Ishikawa (cell line): ENCODE data around the gene PRR12.

Experiments used
- CEBPB ChIP-seq: IDR thresholded peaks from 2 replicates; pipeline ENCODE4 v1.6.1; 2012
- CREB1 ChIP-seq: IDR thresholded peaks from 2 replicates; pipeline ENCODE4 v1.6.1; 2012; ENCODE audit warnings: low read depth
- EGR1 ChIP-seq: IDR thresholded peaks from 2 replicates; pipeline ENCODE4 v1.6.1; 2012
- EP300 ChIP-seq: IDR thresholded peaks from 2 replicates; pipeline ENCODE4 v1.6.1; 2012; ENCODE audit warnings: borderline replicate concordance
- FOXM1 ChIP-seq: IDR thresholded peaks from 2 replicates; pipeline ENCODE4 v1.6.1; 2012; ENCODE audit warnings: low read depth, borderline replicate concordance
- MAX ChIP-seq: IDR thresholded peaks from 2 replicates; pipeline ENCODE4 v1.6.1; 2012
- NFIC ChIP-seq: IDR thresholded peaks from 2 replicates; pipeline ENCODE4 v1.6.1; 2012
- RAD21 ChIP-seq: IDR thresholded peaks from 2 replicates; pipeline ENCODE4 v1.6.1; 2012; ENCODE audit warnings: low read depth
- REST ChIP-seq: IDR thresholded peaks from 2 replicates; pipeline ENCODE4 v1.6.1; 2012; ENCODE audit warnings: low read depth, mild to moderate bottlenecking
- TAF1 ChIP-seq: IDR thresholded peaks from 2 replicates; pipeline ENCODE4 v1.6.1; 2012; ENCODE audit warnings: low read depth, mild to moderate bottlenecking
- TCF12 ChIP-seq: IDR thresholded peaks from 2 replicates; pipeline ENCODE4 v1.6.1; 2012; ENCODE audit warnings: low read depth
- TEAD4 ChIP-seq: IDR thresholded peaks from 2 replicates; pipeline ENCODE4 v1.6.1; 2012
- USF1 ChIP-seq: IDR thresholded peaks from 2 replicates; pipeline ENCODE4 v1.6.1; 2012
- YY1 ChIP-seq: IDR thresholded peaks from 2 replicates; pipeline ENCODE4 v1.6.1; 2012; ENCODE audit warnings: low read depth
- ZBTB7A ChIP-seq: IDR thresholded peaks from 2 replicates; pipeline ENCODE4 v1.6.1; 2012; ENCODE audit warnings: low read depth

PRR12 gene

GRCh38 chr19:49658566-49659442, 67.8 kb downstream of the PRR12 start:
- TF ChIP-seq TEAD4 (no peak), RAD21 (no peak), TAF1 (no peak), NFIC (no peak), TCF12 (no peak), CREB1 (no peak), EGR1 (no peak), FOXM1 (no peak), EP300 (no peak)

GRCh38 chr19:49660338-49660961, 69.5 kb downstream of the PRR12 start:
- TF ChIP-seq YY1 (no peak), EP300 (no peak), CEBPB (no peak), RAD21 (no peak), NFIC (no peak), TCF12 (no peak), ZBTB7A (no peak), EGR1 (no peak), CREB1 (no peak), MAX (no peak)

- no peak for TF ChIP-seq TCF12
- no peak for TF ChIP-seq TEAD4
- TF ChIP-seq CREB1, result no peak
- no peak for TF ChIP-seq TAF1
- no peak for TF ChIP-seq USF1
- TF ChIP-seq RAD21, result no peak
- no peak for TF ChIP-seq EP300
- no peak for TF ChIP-seq ZBTB7A
- TF ChIP-seq FOXM1, result no peak
- no peak for TF ChIP-seq NFIC
- no peak for TF ChIP-seq REST
- TF ChIP-seq YY1, result no peak
- no peak for TF ChIP-seq CEBPB
- no peak for TF ChIP-seq MAX
- no peak for TF ChIP-seq EGR1
Observed at GRCh38 chr19:49662011-49662410, 71.0 kb downstream of the PRR12 start.

GRCh38 chr19:49663224-49663623, 72.2 kb downstream of the PRR12 start:
- TF ChIP-seq NFIC (no peak), ZBTB7A (no peak), YY1 (no peak), TEAD4 (no peak), FOXM1 (no peak), CEBPB (no peak), TAF1 (no peak), USF1 (no peak), REST (no peak), CREB1 (no peak), EGR1 (no peak), MAX (no peak)
